Smooth muscle cell (in vitro differentiated cells): Measurements from ENCODE around the gene AKAP8. TPM values are rescaled to one million over a fixed set of nuclear protein-coding genes. Genes with fewer than 3 reads are reported as not detected.

Source experiments
- DNase-seq: peaks from one replicate; lab custom pipeline; 2025; ENCODE audit not compliant: unreplicated experiment; lab: John Stamatoyannopoulos, UW
- H2AFZ ChIP-seq: fragments of 200-600 bp; sonication (generic); 2 replicates; pipeline ENCODE4 v1.6.0; 2016; ENCODE audit warnings: antibody characterized with exemption, low read depth, mild to moderate bottlenecking
- H3F3A ChIP-seq: fragments of 200-600 bp; sonication (generic); 2 replicates; pipeline ENCODE4 v1.6.0; 2017; ENCODE audit warnings: antibody characterized with exemption, low read depth
- H3K27ac ChIP-seq: fragments of 200-600 bp; sonication (generic); 2 replicates; pipeline ENCODE4 v1.5.1; 2016; ENCODE audit warnings: low read depth, mild to moderate bottlenecking
- H3K27me3 ChIP-seq: fragments of 200-600 bp; sonication (generic); 2 replicates; pipeline ENCODE4 v1.6.1; 2016; ENCODE audit warnings: low read depth, mild to moderate bottlenecking
- H3K36me3 ChIP-seq: fragments of 200-600 bp; sonication (generic); 2 replicates; pipeline ENCODE4 v1.5.1; 2016; ENCODE audit warnings: low read depth
- H3K4me1 ChIP-seq: fragments of 200-600 bp; sonication (generic); 2 replicates; pipeline ENCODE4 v1.5.1; 2016; ENCODE audit warnings: low read depth
- H3K4me2 ChIP-seq: fragments of 200-600 bp; sonication (generic); 2 replicates; pipeline ENCODE4 v1.6.0; 2016; ENCODE audit warnings: mild to moderate bottlenecking
- H3K4me3 ChIP-seq: fragments of 200-600 bp; sonication (generic); 2 replicates; pipeline ENCODE4 v1.5.1; 2016; ENCODE audit warnings: mild to moderate bottlenecking
- H3K79me2 ChIP-seq: fragments of 200-600 bp; sonication (generic); 2 replicates; pipeline ENCODE4 v1.6.0; 2016; ENCODE audit warnings: low read depth, mild to moderate bottlenecking
- H3K9ac ChIP-seq: fragments of 200-600 bp; sonication (generic); 2 replicates; pipeline ENCODE4 v1.6.0; 2016; ENCODE audit warnings: low read depth
- H3K9me3 ChIP-seq: fragments of 200-600 bp; sonication (generic); replicated peaks from 2 replicates; pipeline ENCODE4 v1.5.1; 2016; ENCODE audit warnings: low read depth
- H4K20me1 ChIP-seq: fragments of 200-600 bp; sonication (generic); 2 replicates; pipeline ENCODE4 v1.6.0; 2016; ENCODE audit warnings: low read depth
- CTCF ChIP-seq: fragments of 200-600 bp; sonication (generic); IDR thresholded peaks from 2 replicates; pipeline ENCODE4 v1.5.1; 2017; ENCODE audit warnings: borderline replicate concordance, mild to moderate bottlenecking, antibody characterized with exemption; ENCODE audit not compliant: insufficient read depth, poor library complexity, severe bottlenecking
- WGBS: methylation state at CpG from one replicate; pipeline ENCODE4 v1.1.7; 2016; ENCODE audit warnings: low lambda C conversion rate; 5-methylcytosine and 5-hydroxymethylcytosine counted together
- polyA plus RNA-seq: library from polyadenylated mRNA; unstranded; fragments of >200 nt; fragmentation: Nextera tagmentation; extraction: Ambion mirVana; gene quantifications from 2 replicates; pipeline ENCODE4 v1.2.1, GENCODE V29; 2016
- total RNA-seq: library from RNA; depleted of rRNA; stranded (reverse); fragments of >200 nt; gene quantifications from 2 replicates; pipeline ENCODE4 v1.2.3, GENCODE V29; 2014

Gene AKAP8
- 12.0 and 24.2 TPM in 2 replicates for total RNA-seq
- 19.1 and 27.3 TPM in 2 replicates for polyA plus RNA-seq

- peak within 1 kb of the TSS; percentile 88 for H3K4me3 ChIP-seq
- peak; percentile 96 for DNase-seq
- H2AFZ ChIP-seq = peak within 1 kb of the TSS; percentile 13
- peaks cover 34% of the 10 kb centered on the region for H3F3A ChIP-seq
- peaks cover 43% of the 10 kb centered on the region for H4K20me1 ChIP-seq
- WGBS = 1% methylated on average over 91 of the region's 111 CpGs
- TF ChIP-seq CTCF = no peak
- no peaks in the 10 kb centered on the region for H3K27me3 ChIP-seq
- no peaks in the 10 kb centered on the region for H3K36me3 ChIP-seq
- H3K4me2 ChIP-seq = peak within 1 kb of the TSS; percentile 95
- H3K9ac ChIP-seq = peak within 1 kb of the TSS; percentile 99
- H3K27ac ChIP-seq = peak within 1 kb of the TSS; percentile 98
- H3K9me3 ChIP-seq = no peaks in the 10 kb centered on the region
- peaks cover 47% of the 10 kb centered on the region for H3K79me2 ChIP-seq
- H3K4me1 ChIP-seq = peaks cover 8% of the 10 kb centered on the region
These were observed at the start of gene AKAP8 for GRCh38 chr19:15379083-15379998. AKAP8 (minus strand) TSS chr19:15379787; CDS start chr19:15379731, 56 bp downstream.

GRCh38 chr19:15427991-15428471, 48.4 kb upstream of the AKAP8 start:
- no peaks in the 10 kb centered on the region for H3F3A ChIP-seq
- H3K27ac ChIP-seq = no peak overlapping the region
- peaks cover 9% of the 10 kb centered on the region for H3K4me1 ChIP-seq
- H3K9me3 ChIP-seq = no peaks in the 10 kb centered on the region
- over 99% methylated on average over 34 of the region's 35 CpGs for WGBS
- no peak overlapping the region for H3K4me2 ChIP-seq
- peaks cover 37% of the 10 kb centered on the region for H3K79me2 ChIP-seq
- peaks cover 45% of the 10 kb centered on the region for H4K20me1 ChIP-seq
- no peaks in the 10 kb centered on the region for H3K27me3 ChIP-seq
- no peak overlapping the region for H3K4me3 ChIP-seq
- peaks cover 12% of the 10 kb centered on the region for H3K36me3 ChIP-seq
- no peak overlapping the region for H3K9ac ChIP-seq
- TF ChIP-seq CTCF = no peak
- no peak for DNase-seq
- no peak overlapping the region for H2AFZ ChIP-seq

- TF ChIP-seq CTCF = no peak
- Histone ChIP-seq H3F3A (no peaks in the 10 kb centered on the region), H2AFZ (no peak overlapping the region), H3K27ac (no peak overlapping the region), H3K9ac (no peak overlapping the region), H4K20me1 (peaks cover 45% of the 10 kb centered on the region), H3K9me3 (no peaks in the 10 kb centered on the region), H3K4me3 (no peak overlapping the region), H3K27me3 (no peaks in the 10 kb centered on the region), H3K4me2 (no peak overlapping the region), H3K4me1 (peaks cover 9% of the 10 kb centered on the region), H3K36me3 (peaks cover 14% of the 10 kb centered on the region), H3K79me2 (peaks cover 37% of the 10 kb centered on the region)
- WGBS = 97% methylated on average over 25 of the region's 25 CpGs
- DNase-seq = no peak
These were observed 47.7 kb upstream of the AKAP8 start for GRCh38 chr19:15427350-15427700.
